Measurements from ENCODE around the gene CELA2B. TPM values are rescaled to one million over a fixed set of nuclear protein-coding genes. Genes with fewer than 3 reads are reported as not detected.
"Not testable (repeated sequence)": the region's sequence is repeated elsewhere in the genome, so short reads cannot be mapped to it uniquely, and the experiment has no call there.

Gene CELA2B
- total RNA-seq, 4 donors from 2014 or later = not detected

GRCh38 chr1:15485636-15486035, 9.7 kb downstream of the CELA2B start:
- Histone ChIP-seq H3K36me3 (no peaks in the 10 kb centered on the region), H3K4me1 (no peaks in the 10 kb centered on the region), H3K4me3 (no peak overlapping the region), H3K9me3 (no peaks in the 10 kb centered on the region), H3K27ac (no peak overlapping the region), H3K27me3 (no peaks in the 10 kb centered on the region)
- WGBS = 90% methylated on average over 4 of the region's 6 CpGs
- no peak for TF ChIP-seq POLR2AphosphoS5 (IDR thresholded peaks at IDR 0.05)
- TF ChIP-seq, protein P1, sequence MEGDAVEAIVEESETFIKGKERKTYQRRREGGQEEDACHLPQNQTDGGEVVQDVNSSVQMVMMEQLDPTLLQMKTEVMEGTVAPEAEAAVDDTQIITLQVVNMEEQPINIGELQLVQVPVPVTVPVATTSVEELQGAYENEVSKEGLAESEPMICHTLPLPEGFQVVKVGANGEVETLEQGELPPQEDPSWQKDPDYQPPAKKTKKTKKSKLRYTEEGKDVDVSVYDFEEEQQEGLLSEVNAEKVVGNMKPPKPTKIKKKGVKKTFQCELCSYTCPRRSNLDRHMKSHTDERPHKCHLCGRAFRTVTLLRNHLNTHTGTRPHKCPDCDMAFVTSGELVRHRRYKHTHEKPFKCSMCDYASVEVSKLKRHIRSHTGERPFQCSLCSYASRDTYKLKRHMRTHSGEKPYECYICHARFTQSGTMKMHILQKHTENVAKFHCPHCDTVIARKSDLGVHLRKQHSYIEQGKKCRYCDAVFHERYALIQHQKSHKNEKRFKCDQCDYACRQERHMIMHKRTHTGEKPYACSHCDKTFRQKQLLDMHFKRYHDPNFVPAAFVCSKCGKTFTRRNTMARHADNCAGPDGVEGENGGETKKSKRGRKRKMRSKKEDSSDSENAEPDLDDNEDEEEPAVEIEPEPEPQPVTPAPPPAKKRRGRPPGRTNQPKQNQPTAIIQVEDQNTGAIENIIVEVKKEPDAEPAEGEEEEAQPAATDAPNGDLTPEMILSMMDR (IDR thresholded peaks at IDR 0.05) = no peak
- DNase-seq (ENCODE audit: low spot score in 2 of 2) = no peak

DNA sequence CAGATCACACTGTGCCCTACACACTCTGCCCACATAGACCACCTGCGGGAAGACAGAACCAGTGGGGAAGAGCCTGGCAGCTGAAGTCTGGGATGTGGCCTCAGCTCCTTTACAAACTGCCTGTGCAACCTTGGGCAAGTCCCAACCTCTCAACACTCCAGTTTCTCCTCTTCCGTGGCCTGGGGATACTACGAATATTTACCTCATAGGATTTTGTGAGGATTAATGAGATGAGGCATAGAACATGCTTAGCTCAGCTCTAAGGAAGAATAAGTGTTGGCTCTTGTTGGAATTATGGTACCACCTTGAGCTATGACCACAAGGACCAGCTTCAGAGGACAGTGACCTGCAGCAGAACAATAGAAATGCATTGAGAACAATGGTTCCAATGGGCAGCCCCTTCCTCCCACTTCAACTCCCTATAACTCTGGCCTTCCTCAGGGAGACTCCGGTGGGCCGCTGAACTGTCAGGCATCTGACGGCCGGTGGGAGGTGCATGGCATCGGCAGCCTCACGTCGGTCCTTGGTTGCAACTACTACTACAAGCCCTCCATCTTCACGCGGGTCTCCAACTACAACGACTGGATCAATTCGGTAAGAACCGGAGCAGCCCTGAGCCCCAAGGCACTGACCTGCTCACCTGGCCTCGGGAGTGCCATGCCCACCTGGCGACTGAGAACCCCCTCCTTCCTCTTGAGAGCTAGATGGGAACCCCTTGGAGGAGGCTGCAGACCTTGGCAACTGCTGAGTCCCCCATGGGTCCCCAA, 11.1 kb downstream of the CELA2B start:
- not testable (repeated sequence) for H3K9me3 ChIP-seq; DNase-seq (ENCODE audit: low spot score in 2 of 2); H3K36me3 ChIP-seq; H3K27me3 ChIP-seq; H3K27ac ChIP-seq; H3K4me1 ChIP-seq; H3K4me3 ChIP-seq
- WGBS = 82% methylated on average over 14 of the region's 17 CpGs

DNA sequence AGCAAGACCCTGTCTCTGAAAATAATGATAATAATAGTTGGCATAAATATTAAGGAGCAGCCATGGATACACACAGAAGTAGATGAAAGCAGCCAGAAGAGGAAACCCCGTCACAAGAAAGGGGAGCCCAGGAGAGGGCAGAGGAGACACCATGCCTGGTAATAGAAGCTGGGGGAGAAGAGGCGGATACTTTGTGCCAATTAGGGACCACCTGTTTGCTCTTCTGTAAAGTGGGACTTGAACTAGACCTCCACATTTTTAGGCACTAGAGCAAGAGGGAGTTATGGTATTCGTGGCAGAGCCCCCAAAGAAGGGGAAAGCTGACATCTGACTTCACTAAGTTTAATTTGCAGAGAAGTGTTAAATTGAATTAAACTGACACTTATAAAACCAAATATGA, 12.5 kb downstream of the CELA2B start:
- no peaks in the 10 kb centered on the region for H3K4me1 ChIP-seq
- DNase-seq (ENCODE audit: low spot score in 2 of 2) = no peak
- H3K27ac ChIP-seq = no peak overlapping the region
- TF ChIP-seq POLR2AphosphoS5 (IDR thresholded peaks at IDR 0.05) (no peak), POLR2A (IDR thresholded peaks at IDR 0.05) (no peak), EP300 (IDR thresholded peaks at IDR 0.05) (no peak)
- whole genome bisulfite sequencing = 89% methylated on average over 3 of the region's 3 CpGs
- no peaks in the 10 kb centered on the region for H3K27me3 ChIP-seq
- peaks cover 14% of the 10 kb centered on the region for H3K36me3 ChIP-seq
- no peaks in the 10 kb centered on the region for H3K9me3 ChIP-seq
- H3K4me3 ChIP-seq = no peak overlapping the region

DNA sequence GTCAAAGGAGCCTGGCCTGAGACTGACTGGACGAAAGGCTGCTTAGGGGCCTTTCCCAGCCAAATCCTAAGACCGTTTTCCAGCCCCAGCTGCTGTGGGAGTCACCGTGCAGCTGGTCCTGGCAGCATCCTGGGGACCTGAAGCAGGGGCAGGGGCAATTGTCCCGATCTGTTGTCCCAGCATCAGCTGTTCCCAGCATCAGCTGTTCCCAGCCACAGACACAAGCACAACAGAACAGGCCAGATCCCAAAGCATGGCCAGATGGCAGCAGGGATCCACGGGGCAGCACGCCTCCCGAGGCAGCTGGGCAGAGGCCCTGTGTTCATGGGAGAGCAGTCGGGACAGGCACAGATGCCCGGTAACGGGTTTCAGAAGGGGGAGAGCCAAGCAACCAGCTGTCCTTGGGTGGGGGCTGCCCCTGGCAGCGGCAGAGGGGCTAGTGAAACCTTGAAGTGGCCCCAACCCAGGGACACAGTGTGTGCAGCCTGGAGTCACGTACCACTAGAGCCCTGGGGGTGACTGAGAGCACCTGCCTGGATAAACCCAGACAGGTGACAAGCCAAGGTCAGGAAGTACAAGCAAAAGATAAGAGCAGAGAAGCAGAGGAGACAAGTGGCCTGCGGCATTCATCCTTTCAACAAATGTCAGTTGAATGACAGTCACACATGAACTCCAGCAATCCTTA, 13.3 kb downstream of the CELA2B start:
- peaks cover 21% of the 10 kb centered on the region for H3K36me3 ChIP-seq
- H3K27ac ChIP-seq = no peak overlapping the region
- H3K4me1 ChIP-seq = no peaks in the 10 kb centered on the region
- H3K27me3 ChIP-seq = no peaks in the 10 kb centered on the region
- no peak for DNase-seq (ENCODE audit: low spot score in 2 of 2)
- no peaks in the 10 kb centered on the region for H3K9me3 ChIP-seq
- WGBS = 84% methylated on average over 9 of the region's 13 CpGs
- H3K4me3 ChIP-seq = no peak overlapping the region
- TF ChIP-seq, protein P1 (IDR thresholded peaks at IDR 0.05) = no peak
- TF ChIP-seq POLR2AphosphoS5 (IDR thresholded peaks at IDR 0.05) (no peak), EP300 (IDR thresholded peaks at IDR 0.05) (no peak), POLR2A (IDR thresholded peaks at IDR 0.05) (no peak)

GRCh38 chr1:15491010-15491409, 15.1 kb downstream of the CELA2B start:
- H3K9me3 ChIP-seq; H3K4me1 ChIP-seq; H3K27me3 ChIP-seq; H3K27ac ChIP-seq; DNase-seq (ENCODE audit: low spot score in 2 of 2); H3K4me3 ChIP-seq: not testable (repeated sequence)
- peaks cover 25% of the 10 kb centered on the region for H3K36me3 ChIP-seq
- 84% methylated on average over 4 of the region's 4 CpGs for WGBS

- TF ChIP-seq POLR2AphosphoS5 (IDR thresholded peaks at IDR 0.05) (no peak), POLR2A (IDR thresholded peaks at IDR 0.05) (no peak), EP300 (IDR thresholded peaks at IDR 0.05) (no peak)
- TF ChIP-seq, protein P1 (IDR thresholded peaks at IDR 0.05) = no peak
- H3K36me3 ChIP-seq = peaks cover 30% of the 10 kb centered on the region
- DNase-seq (ENCODE audit: low spot score in 2 of 2) = no peak
- no peaks in the 10 kb centered on the region for H3K27me3 ChIP-seq
- H3K27ac ChIP-seq = no peak overlapping the region
- WGBS = 88% methylated on average over 3 of the region's 5 CpGs
- no peaks in the 10 kb centered on the region for H3K9me3 ChIP-seq
- no peak overlapping the region for H3K4me3 ChIP-seq
- no peaks in the 10 kb centered on the region for H3K4me1 ChIP-seq
Observed at GRCh38 chr1:15492596-15492995, 16.7 kb downstream of the CELA2B start.
